ENCODE measurements around the gene POU2AF3.
"Not testable (repeated sequence)": the region's sequence is repeated elsewhere in the genome, so short reads cannot be mapped to it uniquely, and the experiment has no call there.

POU2AF3 gene

DNA sequence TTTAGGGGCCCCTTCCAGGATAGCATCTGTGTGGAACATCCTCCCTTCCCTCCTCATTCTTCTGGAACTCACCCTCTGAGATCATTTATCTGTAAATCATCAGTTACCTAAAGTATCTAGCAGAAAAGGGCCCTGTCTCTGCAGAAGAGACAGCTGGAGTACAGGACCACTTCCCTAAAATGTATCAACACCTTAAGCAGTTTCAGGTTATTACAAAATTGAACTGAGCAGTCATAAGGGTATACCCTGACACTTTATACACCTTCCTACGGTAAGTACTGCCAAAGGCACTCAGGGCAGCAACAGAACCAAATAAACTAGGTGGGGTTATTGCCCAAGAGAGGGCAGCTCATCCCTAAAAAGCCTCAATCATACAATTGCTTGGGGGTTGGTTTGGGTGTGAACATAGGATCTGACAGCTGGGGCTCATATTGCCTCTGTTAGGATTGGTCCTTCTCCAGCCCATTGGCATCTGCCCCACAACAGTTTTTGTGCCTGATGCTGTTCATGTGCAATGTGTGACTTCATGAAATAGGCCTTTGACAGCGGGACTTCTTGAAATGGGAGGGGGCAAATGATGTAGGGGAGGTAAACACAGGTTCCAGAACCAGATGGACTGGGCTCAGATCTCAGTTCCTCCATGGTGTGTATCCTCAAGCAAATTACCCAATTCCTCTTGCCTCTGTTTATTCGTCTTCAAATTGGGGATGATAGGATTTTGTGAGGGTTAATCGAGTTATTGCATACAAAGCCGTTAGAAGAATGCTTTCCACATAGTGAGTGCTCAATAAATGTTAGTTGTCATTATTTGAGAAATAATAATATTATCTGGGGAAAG, 2.9 kb downstream of the POU2AF3 start:
- DNase-seq = no peak

GRCh38 chr11:111301842-111302118, 3.4 kb downstream of the POU2AF3 start:
- DNase-seq = no peak

DNA sequence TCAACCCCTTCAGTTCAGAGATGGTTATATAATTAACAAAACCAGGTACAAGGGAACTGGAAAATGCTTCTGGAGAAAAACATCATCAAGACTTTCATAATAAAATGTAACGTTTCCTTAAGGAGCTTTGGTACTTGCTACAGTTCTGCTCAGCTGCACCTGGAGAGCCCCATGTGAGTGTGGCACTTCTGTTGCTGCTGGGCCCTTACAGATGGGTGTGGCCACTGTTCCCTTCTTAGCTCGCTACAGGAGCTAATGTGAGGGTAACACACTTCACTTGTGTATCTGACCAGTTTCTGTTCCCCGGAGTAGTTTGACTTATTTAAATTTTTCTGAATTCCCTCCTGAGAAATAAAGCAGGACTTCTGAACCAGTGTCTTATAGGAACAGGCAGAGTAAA, 4.0 kb downstream of the POU2AF3 start:
- DNase-seq = no peak

DNA sequence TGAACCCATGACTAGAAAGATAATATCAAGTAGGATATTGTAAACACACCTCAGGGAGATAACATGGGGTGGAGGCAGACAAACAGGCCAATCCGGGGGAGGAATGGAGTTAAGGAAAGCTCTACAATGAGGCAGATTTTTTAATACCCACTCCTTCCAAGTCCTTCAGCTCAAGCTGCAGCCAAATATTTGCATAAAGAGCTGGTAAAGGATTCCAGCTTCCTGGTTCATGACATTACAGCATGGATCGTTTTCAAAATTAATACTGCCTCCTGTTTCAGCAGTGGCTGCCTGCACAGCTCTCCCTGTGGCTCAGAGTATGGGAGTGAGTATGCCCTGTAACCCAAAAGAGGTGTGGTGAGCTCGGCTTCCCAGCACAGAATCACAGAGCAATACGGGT, 5.1 kb downstream of the POU2AF3 start:
- DNase-seq = no peak

GRCh38 chr11:111305162-111305802, 6.9 kb downstream of the POU2AF3 start:
- DNase-seq = no peak

- DNase-seq = no peak
Measured at GRCh38 chr11:111305876-111306275, 7.5 kb downstream of the POU2AF3 start.

GRCh38 chr11:111306321-111306720, 8.0 kb downstream of the POU2AF3 start:
- no peak for DNase-seq

- DNase-seq = no peak
Measured at GRCh38 chr11:111307472-111308108, 9.2 kb downstream of the POU2AF3 start.

DNA sequence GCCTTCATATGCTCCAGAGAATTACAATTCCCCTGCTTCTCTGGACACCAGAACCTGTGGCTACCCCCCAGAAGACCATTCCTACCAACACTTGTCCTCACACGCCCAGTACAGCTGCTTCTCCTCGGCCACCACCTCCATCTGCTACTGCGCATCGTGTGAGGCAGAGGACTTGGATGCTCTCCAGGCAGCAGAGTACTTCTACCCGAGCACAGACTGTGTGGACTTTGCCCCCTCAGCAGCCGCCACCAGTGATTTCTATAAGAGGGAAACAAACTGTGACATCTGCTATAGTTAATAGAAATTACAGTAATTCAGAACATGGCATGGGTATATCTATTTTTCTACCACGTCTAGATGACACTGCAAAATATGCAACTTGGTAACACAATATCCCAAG, 9.8 kb downstream of the POU2AF3 start:
- DNase-seq = no peak

- no peak for DNase-seq
Measured at GRCh38 chr11:111309215-111309915, 11.0 kb downstream of the POU2AF3 start.

GRCh38 chr11:111310088-111310487, 11.7 kb downstream of the POU2AF3 start:
- no peak for DNase-seq

- DNase-seq = no peak
Measured at GRCh38 chr11:111310723-111311122, 12.4 kb downstream of the POU2AF3 start.

DNA sequence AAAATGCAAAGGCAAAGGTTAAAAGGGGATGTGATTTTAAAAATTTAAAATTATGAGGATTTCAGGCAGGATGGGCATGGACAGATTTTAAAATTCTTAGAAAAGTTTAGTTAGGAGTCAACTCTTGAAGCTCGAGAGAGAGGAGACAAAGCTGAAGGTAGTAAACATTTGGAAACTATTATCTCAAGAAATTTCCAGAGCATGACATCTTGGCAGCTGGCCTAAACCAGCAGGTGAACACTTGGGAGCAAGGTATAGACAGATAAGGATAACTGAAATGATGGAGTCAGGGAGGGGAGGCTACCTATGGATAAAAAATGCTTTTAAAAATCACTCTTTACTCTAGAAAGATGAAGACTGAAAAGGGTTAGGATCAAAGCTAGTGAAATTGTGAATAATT, 13.7 kb downstream of the POU2AF3 start:
- DNase-seq = no peak

DNA sequence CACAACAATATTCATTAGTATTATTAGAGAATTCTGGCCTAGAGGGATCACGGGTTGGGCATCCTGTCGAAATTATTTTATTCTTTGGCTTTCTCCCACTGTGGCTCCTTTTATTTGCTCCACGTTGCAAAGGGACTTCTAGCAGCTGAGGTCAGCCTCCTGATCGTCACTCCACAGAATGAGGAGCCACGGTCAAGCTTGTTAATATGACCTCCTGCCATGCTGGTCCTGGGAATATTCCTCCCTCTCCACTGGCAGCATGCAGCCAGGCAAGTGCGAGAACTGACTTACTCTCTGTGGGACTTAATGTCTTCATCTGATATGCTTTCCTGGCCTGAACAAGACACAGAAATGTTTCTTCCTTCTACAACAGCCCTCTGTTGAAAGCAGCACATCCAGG, 20.9 kb downstream of the POU2AF3 start:
- no peak for DNase-seq

DNA sequence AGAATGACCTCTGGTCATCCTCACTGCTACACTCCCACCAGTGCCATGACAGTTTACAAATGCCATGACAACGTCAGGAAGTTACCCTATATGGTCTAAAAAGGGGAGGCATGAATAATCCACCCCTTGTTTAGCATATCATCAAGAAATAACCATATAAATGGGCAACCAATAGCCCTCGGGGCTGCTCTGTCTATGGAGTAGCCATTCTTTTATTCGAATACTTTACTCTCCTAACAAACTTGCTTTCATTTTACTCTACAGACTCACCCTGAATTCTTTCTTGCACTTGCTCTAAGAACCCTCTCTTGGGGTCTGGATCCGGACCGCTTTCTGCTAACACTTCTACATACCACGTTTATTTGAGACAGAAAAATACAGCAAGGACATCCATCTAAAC, 21.9 kb downstream of the POU2AF3 start:
- DNase-seq = not testable (repeated sequence)

DNA sequence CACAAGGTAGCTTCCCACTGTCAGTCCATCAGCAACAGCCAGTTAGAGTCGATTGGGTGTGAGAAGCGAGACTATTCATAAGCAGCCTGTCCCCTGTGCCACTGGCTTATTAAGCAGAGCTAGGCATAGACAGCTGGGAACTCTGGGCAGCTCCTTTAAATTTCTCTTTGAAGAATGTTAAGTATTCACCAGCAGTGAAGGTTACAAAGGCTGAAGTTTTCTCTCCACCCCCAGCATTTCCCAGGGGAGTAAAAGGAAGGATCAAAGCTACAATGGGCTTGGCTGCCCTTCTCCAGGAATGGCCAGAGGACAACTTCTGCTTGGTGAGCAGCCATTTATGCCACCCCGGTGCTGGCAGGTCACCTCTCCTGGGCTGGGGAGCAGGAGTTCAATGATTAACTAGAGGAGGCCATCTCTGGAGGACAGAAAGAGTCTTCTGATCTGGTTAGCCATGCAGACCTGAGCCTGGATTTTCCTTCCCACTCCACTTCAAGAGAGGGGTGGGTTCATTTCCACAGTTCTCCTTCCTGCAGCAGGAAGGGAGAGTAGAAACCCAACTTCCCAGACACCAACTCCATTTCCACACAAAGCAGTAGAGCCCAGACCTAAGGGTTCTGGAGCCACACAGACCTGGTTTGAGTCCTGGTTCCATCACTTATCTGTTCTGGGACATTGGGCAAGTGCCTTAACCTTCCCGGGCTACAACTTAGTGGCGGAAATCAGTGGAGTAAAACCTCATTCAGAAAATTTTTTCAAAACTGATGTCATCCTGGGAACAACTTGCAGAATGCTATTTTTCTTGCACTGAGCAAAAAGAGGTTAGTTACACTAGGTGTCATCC, 22.6 kb downstream of the POU2AF3 start:
- DNase-seq = no peak

GRCh38 chr11:111322534-111322933, 24.2 kb downstream of the POU2AF3 start:
- no peak for DNase-seq

- DNase-seq = no peak
Measured at GRCh38 chr11:111324277-111324720, 26.0 kb downstream of the POU2AF3 start.

DNA sequence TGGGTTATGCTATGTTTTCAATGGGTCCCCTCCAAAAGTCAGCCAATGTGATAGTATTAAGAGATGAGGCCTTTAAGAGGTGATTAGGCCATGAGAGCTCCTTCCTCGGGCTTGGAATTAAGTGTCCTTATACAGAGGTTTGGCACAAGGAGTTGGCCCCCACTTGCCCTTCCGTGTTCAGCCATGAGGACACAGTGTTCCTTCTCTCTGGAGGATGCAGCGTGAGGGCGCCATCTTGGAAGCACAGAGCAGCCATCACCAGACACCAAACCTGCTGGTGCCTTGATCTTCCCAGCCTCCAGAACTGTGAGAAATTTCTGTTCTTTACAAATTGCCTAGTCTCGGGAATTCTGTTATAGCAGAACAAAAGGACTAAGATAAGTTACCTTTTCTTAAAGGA, 26.9 kb downstream of the POU2AF3 start:
- no peak for DNase-seq

GRCh38 chr11:111326824-111327223, 28.5 kb downstream of the POU2AF3 start:
- DNase-seq = no peak

- no peak for DNase-seq
Measured at GRCh38 chr11:111327908-111328624, 29.7 kb downstream of the POU2AF3 start.
